IMR-90 (cell line): ENCODE measurements around the gene NIPAL1. TPM values are rescaled to one million over a fixed set of nuclear protein-coding genes. Genes with fewer than 3 reads are reported as not detected.

Source experiments
- ATAC-seq: fragments of 200-7000 bp; cut with Tn5 transposase; 2 replicates; pipeline ENCODE4 v1.9.1; 2020; ENCODE audit warnings: low read depth, mild to moderate bottlenecking, moderate library complexity
- BruUV-seq: library from RNA; stranded (reverse); fragments of 400-500 nt; replicated peaks from 2 replicates; lab custom pipeline; 2021; lab: Mats Ljungman, UMichigan
- CTCF ChIA-PET: fragments of 300-600 bp; formaldehyde crosslinking; extraction: SDS; loops from one replicate; lab custom pipeline; 2021; ENCODE audit warnings: antibody characterized with exemption; lab: Yijun Ruan, JAX
- POLR2A ChIA-PET: fragments of 300-600 bp; sonication (Branson Sonifier 250); formaldehyde crosslinking; loops from one replicate; lab custom pipeline; 2022; ENCODE audit warnings: antibody characterized with exemption; ENCODE audit not compliant: unreplicated experiment; lab: Charles Lee
- DNase-seq: peaks from one replicate; pipeline ENCODE4 v3.0.0; 2013
- H2AFZ ChIP-seq: replicated peaks from 2 replicates; pipeline ENCODE3; 2013; ENCODE audit warnings: low read length, mild to moderate bottlenecking; ENCODE audit not compliant: poor library complexity
- H2AK5ac ChIP-seq: 2 replicates; pipeline ENCODE4 v1.6.1; 2013; ENCODE audit warnings: low read depth, low read length, inconsistent platforms
- H2AK9ac ChIP-seq: replicated peaks from 2 replicates; pipeline ENCODE3; 2013; ENCODE audit warnings: mild to moderate bottlenecking, low read depth, low read length, moderate library complexity; ENCODE audit not compliant: poor library complexity
- H2BK120ac ChIP-seq: 2 replicates; pipeline ENCODE4 v1.6.1; 2013; ENCODE audit warnings: low read depth, low read length, inconsistent platforms
- H2BK15ac ChIP-seq: 3 replicates; pipeline ENCODE4 v1.6.1; 2013; ENCODE audit warnings: low read depth, low read length, inconsistent platforms
- H2BK20ac ChIP-seq: 2 replicates; pipeline ENCODE4 v1.6.1; 2013; ENCODE audit warnings: low read depth, mild to moderate bottlenecking, inconsistent platforms, low read length, moderate library complexity
- H2BK5ac ChIP-seq: 2 replicates; pipeline ENCODE4 v1.6.1; 2013; ENCODE audit warnings: mild to moderate bottlenecking, low read depth, low read length, inconsistent platforms; ENCODE audit not compliant: poor library complexity, severe bottlenecking
- H3K14ac ChIP-seq: replicated peaks from 2 replicates; pipeline ENCODE4 v1.6.1; 2013; ENCODE audit warnings: low read depth, low read length, inconsistent platforms
- H3K18ac ChIP-seq: 2 replicates; pipeline ENCODE4 v1.6.1; 2013; ENCODE audit warnings: low read depth, low read length, control low read depth
- H3K23ac ChIP-seq: 2 replicates; pipeline ENCODE4 v1.6.1; 2013; ENCODE audit warnings: low read depth, low read length, inconsistent platforms
- H3K27ac ChIP-seq: 2 replicates; pipeline ENCODE4 v1.5.1; 2013; ENCODE audit warnings: mild to moderate bottlenecking, control low read depth, low read length; ENCODE audit not compliant: insufficient read depth
- H3K27me3 ChIP-seq: 2 replicates; pipeline ENCODE4 v1.6.1; 2013; ENCODE audit warnings: low read length; ENCODE audit not compliant: control insufficient read depth, insufficient read depth
- H3K36me3 ChIP-seq: 2 replicates; pipeline ENCODE4 v1.6.1; 2013; ENCODE audit warnings: low read length, mixed read lengths; ENCODE audit not compliant: control insufficient read depth, insufficient read depth
- H3K4ac ChIP-seq: 2 replicates; pipeline ENCODE4 v1.6.1; 2013; ENCODE audit warnings: low read depth, low read length, inconsistent platforms
- H3K4me1 ChIP-seq: 2 replicates; pipeline ENCODE4 v1.6.1; 2013; ENCODE audit warnings: low read length, mixed read lengths; ENCODE audit not compliant: control insufficient read depth, insufficient read depth
- H3K4me2 ChIP-seq: 2 replicates; pipeline ENCODE4 v1.6.1; 2013; ENCODE audit warnings: low read depth, mild to moderate bottlenecking, control low read depth, low read length, moderate library complexity
- H3K4me3 ChIP-seq: 2 replicates; pipeline ENCODE4 v1.5.1; 2013; ENCODE audit warnings: low read depth, mild to moderate bottlenecking, control low read depth, low read length, moderate library complexity; ENCODE audit not compliant: insufficient read depth
- H3K56ac ChIP-seq: 2 replicates; pipeline ENCODE4 v1.6.1; 2013; ENCODE audit warnings: low read length, inconsistent platforms; ENCODE audit not compliant: insufficient read depth; ENCODE audit errors: extremely low read depth
- H3K79me1 ChIP-seq, 2 experiments: 2 replicates each; pipeline ENCODE4 v1.6.1; 2013; ENCODE audit warnings: low read length in 2 of 2, inconsistent platforms in 1 of 2, low read depth in 1 of 2
- H3K9ac ChIP-seq: 2 replicates; pipeline ENCODE4 v1.6.1; 2013; ENCODE audit warnings: low read depth, low read length, control low read depth
- H3K9me1 ChIP-seq: 2 replicates; pipeline ENCODE4 v1.6.1; 2013; ENCODE audit warnings: low read length, inconsistent platforms; ENCODE audit not compliant: insufficient read depth
- H3K9me3 ChIP-seq: 2 replicates; pipeline ENCODE4 v1.6.1; 2013; ENCODE audit warnings: low read length; ENCODE audit not compliant: control insufficient read depth, insufficient read depth
- H4K20me1 ChIP-seq: 2 replicates; pipeline ENCODE4 v1.6.1; 2013; ENCODE audit warnings: low read length, inconsistent platforms; ENCODE audit not compliant: insufficient read depth
- H4K5ac ChIP-seq: 2 replicates; pipeline ENCODE4 v1.6.1; 2013; ENCODE audit warnings: mild to moderate bottlenecking, low read depth, low read length, control low read depth
- H4K8ac ChIP-seq, 2 experiments: 2 replicates each; pipeline ENCODE4 v1.6.1; 2013; ENCODE audit warnings: low read depth in 2 of 2, low read length in 2 of 2, control low read depth in 1 of 2, inconsistent platforms in 1 of 2
- H4K91ac ChIP-seq: 2 replicates; pipeline ENCODE4 v1.6.1; 2013; ENCODE audit warnings: low read depth, low read length, inconsistent platforms; ENCODE audit not compliant: insufficient read depth
- BHLHE40 ChIP-seq: fragments of 150-350 bp; IDR thresholded peaks from 2 replicates; pipeline ENCODE4 v1.6.1; 2016; ENCODE audit warnings: mild to moderate bottlenecking, low read depth, low read length
- CEBPB ChIP-seq: IDR thresholded peaks from 2 replicates; pipeline ENCODE4 v1.6.1; 2012; ENCODE audit warnings: low read depth, low read length, improper control_type of control experiment
- CHD1 ChIP-seq: IDR thresholded peaks from 2 replicates; pipeline ENCODE4 v1.6.1; 2012; ENCODE audit warnings: low read depth, low read length, improper control_type of control experiment
- CTCF ChIP-seq: conservative IDR thresholded peaks from 2 replicates; pipeline ENCODE4 v1.5.1; 2012; ENCODE audit warnings: mild to moderate bottlenecking, low read depth, low read length, improper control_type of control experiment
- ELK1 ChIP-seq: fragments of 150-350 bp; IDR thresholded peaks from 2 replicates; pipeline ENCODE4 v1.6.1; 2016; ENCODE audit warnings: low read depth, mild to moderate bottlenecking, low read length, moderate library complexity, borderline replicate concordance
- MAFK ChIP-seq: IDR thresholded peaks from 2 replicates; pipeline ENCODE4 v1.6.1; 2012; ENCODE audit warnings: low read depth, low read length, improper control_type of control experiment
- MAZ ChIP-seq: IDR thresholded peaks from 2 replicates; pipeline ENCODE4 v1.6.1; 2012; ENCODE audit warnings: low read depth, mild to moderate bottlenecking, low read length, improper control_type of control experiment, moderate library complexity, borderline replicate concordance
- MXI1 ChIP-seq: IDR thresholded peaks from 2 replicates; pipeline ENCODE4 v1.6.1; 2012; ENCODE audit warnings: low read depth, mild to moderate bottlenecking, low read length, moderate library complexity, borderline replicate concordance
- RAD21 ChIP-seq: IDR thresholded peaks from 2 replicates; pipeline ENCODE4 v1.6.1; 2012; ENCODE audit warnings: low read length, improper control_type of control experiment
- RCOR1 ChIP-seq: IDR thresholded peaks from 2 replicates; pipeline ENCODE4 v1.6.1; 2012; ENCODE audit warnings: mild to moderate bottlenecking, low read length, improper control_type of control experiment; ENCODE audit not compliant: insufficient replicate concordance
- RFX5 ChIP-seq: IDR thresholded peaks from 2 replicates; pipeline ENCODE4 v1.8.0; 2012; ENCODE audit warnings: low read depth, mild to moderate bottlenecking, low read length, moderate library complexity
- SMC3 ChIP-seq: fragments of 150-350 bp; IDR thresholded peaks from 2 replicates; pipeline ENCODE4 v1.6.1; 2016; ENCODE audit warnings: low read depth, mild to moderate bottlenecking, antibody characterized with exemption, low read length, moderate library complexity
- USF2 ChIP-seq: fragments of 150-350 bp; IDR thresholded peaks from 2 replicates; pipeline ENCODE4 v1.6.1; 2017; ENCODE audit warnings: mild to moderate bottlenecking, antibody characterized with exemption, low read length, low read depth
- dilution Hi-C: fragments of 300-500 bp; cut with HindIII; formaldehyde crosslinking; loops from one replicate; pipeline ENCODE4 v1.14.3; 2018; ENCODE audit warnings: low sequenced_read_pairs; ENCODE audit not compliant: unreplicated experiment
- in situ Hi-C: fragments of 300-500 bp; cut with MboI; formaldehyde crosslinking; loops from 3 replicates; pipeline ENCODE4 v1.14.3; 2019; ENCODE audit warnings: low sequenced_read_pairs, inconsistent platforms, mixed read lengths
- intact Hi-C: fragments of 100-400 bp; cut with micrococcal nuclease; formaldehyde crosslinking; loops from 2 replicates; pipeline ENCODE4 v1.10.0; 2022
- polyA plus RNA-seq, 3 experiments: library from polyadenylated mRNA; depleted of rRNA; stranded (reverse); fragments of >200 nt; gene quantifications; 2 replicates each; pipeline ENCODE4 v1.2.3, GENCODE V29; 2012; ENCODE audit warnings: low replicate concordance in 1 of 3
- total RNA-seq: library from RNA; depleted of rRNA; stranded (reverse); fragments of >200 nt; gene quantifications from 2 replicates; pipeline ENCODE4 v1.2.3, GENCODE V29; 2012

Gene NIPAL1
- total and polyA plus RNA-seq, 2 of the 4 experiments (the other 2 are of a cell fraction) = 0.89 to 1.1 TPM

DNA sequence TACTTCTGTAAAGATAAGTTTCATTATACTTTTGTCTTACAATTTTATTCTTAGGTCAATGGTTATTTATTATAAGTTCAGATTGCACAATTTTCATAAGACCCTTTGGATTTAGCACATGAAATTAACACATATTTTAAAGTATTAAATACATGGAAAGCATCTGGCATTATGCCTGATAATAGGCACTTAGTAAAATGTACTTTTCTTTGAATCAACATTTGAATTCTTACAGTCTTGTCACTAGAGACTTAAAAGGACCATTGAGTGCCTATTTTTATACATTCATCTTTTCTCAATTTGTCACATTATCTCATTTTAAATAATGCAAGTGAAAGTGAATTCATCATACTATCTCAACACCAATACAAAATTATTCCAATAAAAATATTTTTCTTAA, 23.0 kb downstream of the NIPAL1 start:
- intact Hi-C loops (loop anchor here (5.0 kb wide), 1 partner anchor 43 kb away; no protein-coding TSS in a partner anchor), in situ Hi-C loops (no loop called here), dilution Hi-C loops (no loop called here)
- Histone ChIP-seq H3K18ac (no peak overlapping the region), H3K56ac (no peak overlapping the region), H2BK5ac (no peak overlapping the region), H3K9me1 (no peaks in the 10 kb centered on the region), H4K8ac (no peak overlapping the region), H2AK5ac (no peak overlapping the region), H2AFZ (no peak overlapping the region), H4K91ac (no peak overlapping the region), H2BK120ac (no peak overlapping the region), H3K79me1 (no peaks in the 10 kb centered on the region), H3K4me1 (no peaks in the 10 kb centered on the region), H3K9me3 (no peaks in the 10 kb centered on the region), H4K5ac (no peak overlapping the region), H3K4me2 (no peak overlapping the region), H3K4me3 (no peak overlapping the region), H2AK9ac (no peak overlapping the region), H3K27ac (no peak overlapping the region), H3K9ac (no peak overlapping the region), H3K14ac (no peak overlapping the region), H3K23ac (no peak overlapping the region), H4K20me1 (no peaks in the 10 kb centered on the region), H2BK15ac (no peak overlapping the region), H2BK20ac (no peak overlapping the region), H3K36me3 (no peaks in the 10 kb centered on the region), H3K4ac (no peak overlapping the region), H3K27me3 (no peaks in the 10 kb centered on the region; the same call in 1 of the 2 replicates)
- no peak for TF ChIP-seq CTCF
- no peak for TF ChIP-seq RCOR1
- no peak for TF ChIP-seq MAFK
- no peak for TF ChIP-seq BHLHE40
- no peak for TF ChIP-seq MXI1
- TF ChIP-seq CHD1 = no peak
- TF ChIP-seq USF2 = no peak
- TF ChIP-seq MAZ = no peak
- no peak for TF ChIP-seq RFX5
- TF ChIP-seq CEBPB = no peak
- no peak for TF ChIP-seq RAD21
- TF ChIP-seq SMC3 = no peak
- TF ChIP-seq ELK1 = no peak
- POLR2A ChIA-PET = no interaction called here
- CTCF ChIA-PET = no interaction called here
- BruUV-seq = no TSS peak
- no peak for DNase-seq
- no peak for ATAC-seq
